ENCODE measurements around the gene EXOC4.

Gene EXOC4

DNA sequence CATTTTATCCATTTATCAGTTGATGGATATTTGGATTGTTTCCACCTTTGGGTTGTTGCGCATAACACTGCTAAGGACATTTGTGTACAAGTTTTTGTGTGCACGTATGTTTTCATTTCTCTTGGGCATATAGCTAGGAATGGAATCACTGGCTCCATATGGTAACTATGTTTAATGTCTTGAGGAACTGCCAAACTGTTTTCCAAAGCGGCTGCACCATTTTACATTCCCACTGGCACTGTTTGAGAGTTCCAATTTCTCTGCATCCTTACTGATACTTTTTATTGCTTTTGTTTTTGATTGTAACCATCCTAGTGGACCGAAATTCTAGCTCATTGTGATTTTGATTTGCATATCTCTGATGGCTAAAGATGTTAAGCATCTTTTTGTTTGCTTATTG lies 118.7 kb downstream of the EXOC4 start:
- no peak for DNase-seq

- DNase-seq: no peak
Observed at GRCh38 chr7:133372337-133372736, 119.5 kb downstream of the EXOC4 start.

DNA sequence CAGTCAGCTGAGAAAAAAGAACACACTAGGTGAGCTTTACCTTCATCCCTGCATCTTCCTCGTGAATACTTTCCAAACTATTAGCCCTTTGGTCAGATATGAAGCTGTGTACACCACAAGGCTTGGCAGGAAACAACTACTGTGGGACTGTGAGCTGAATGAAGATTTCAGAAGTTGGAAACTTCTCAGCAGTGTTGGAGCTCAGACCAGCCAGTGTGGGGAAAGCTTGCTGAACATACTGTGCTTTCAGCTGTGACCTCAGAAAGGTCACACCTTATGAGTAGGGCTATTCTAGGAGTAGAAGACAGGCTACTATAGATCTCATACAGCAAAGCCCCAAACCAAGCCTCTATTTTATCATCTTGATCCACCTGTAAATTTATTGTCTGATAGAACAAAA lies 123.6 kb downstream of the EXOC4 start:
- DNase-seq: no peak

DNA sequence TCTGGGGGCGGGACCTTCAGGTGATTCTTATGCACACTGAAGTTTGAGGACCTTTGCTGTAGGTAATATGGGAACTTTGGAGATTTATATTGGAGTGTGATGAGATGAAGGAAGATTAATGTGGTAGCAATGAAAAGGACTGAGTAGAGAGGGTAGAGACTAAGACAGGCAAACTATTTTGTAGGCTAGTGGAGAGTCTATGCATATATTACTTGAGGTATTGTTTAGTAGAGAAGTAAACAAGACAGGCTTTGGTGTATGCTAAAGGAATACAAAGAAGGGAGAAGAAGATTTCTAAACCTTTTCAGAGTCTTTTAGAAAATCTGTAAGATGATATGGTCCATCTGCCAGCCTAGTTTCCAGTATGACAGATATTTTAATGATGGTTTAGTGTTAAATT lies 129.1 kb downstream of the EXOC4 start:
- no peak for DNase-seq

DNA sequence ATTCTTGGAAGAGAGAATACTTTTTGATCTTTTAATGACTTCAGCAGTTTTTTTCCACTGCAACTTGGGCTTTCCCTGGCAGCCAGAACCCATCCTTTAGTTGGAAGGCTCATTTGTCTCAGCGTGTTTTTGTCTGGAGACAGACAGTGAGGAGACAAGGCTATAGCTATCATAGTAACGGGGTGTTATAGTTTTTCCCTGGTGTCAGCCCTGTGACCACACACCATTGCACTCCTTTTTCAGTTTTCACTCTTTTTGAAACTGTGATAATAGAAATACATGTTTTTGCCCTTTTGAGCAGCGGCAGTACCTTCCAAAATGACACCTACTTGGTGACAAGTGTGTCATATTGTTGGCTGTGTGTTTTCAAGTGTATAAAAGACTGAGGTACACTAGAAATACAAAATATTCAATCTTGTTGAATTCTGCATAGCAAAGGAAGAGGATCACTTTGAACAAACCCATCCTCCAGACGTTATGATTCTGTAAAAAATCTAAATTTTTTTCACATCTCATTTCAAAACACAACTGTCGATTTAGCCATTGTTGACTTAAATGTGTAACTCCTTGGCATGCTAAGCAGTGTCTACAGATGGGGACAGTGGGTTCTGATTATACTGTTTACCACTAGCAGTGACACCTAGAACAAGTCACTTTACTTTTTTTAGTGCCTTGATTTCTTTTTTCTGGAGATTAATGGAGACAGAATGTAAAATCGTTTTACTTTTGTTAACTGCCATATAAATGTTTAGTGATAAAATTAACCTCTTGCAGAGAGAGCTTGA lies 130.1 kb downstream of the EXOC4 start:
- no peak for DNase-seq

DNA sequence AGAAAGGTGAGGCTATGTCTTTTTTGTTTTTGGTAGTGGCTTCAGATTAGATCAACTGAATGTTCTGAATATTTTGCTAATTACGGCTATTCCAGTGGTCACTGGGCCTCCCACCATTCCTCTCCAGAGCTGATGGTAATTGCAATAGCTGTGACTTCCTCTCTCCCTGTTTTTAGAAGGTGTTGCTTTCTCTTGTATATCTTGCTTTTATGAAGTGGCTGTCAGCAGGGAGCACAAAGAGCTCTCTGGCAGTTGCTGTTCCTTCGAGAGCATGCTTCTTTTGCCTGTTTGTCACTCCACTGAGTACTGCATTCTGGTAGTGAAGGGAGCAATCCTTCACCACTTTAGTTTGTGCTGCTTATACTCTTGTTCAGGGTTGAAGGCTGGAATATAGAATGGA lies 133.3 kb downstream of the EXOC4 start:
- no peak for DNase-seq

DNA sequence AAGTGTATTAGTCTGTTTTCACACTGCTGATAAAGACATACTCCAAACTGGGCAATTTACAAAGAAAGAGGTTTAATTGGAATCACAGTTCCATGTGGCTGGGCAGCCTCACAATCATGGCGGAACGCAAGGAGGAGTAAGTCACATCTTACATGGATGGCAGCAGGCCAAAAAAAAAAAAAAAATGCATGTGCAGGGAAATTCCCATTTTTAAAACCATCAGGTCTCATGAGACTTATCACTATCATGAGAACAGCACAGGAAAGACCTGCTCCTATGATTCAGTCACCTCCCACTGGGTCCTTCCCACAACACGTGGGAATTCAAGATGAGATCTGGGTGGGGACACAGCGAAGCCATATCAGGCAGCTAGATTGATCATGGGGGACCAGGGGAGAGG lies 136.8 kb downstream of the EXOC4 start:
- DNase-seq: no peak

DNA sequence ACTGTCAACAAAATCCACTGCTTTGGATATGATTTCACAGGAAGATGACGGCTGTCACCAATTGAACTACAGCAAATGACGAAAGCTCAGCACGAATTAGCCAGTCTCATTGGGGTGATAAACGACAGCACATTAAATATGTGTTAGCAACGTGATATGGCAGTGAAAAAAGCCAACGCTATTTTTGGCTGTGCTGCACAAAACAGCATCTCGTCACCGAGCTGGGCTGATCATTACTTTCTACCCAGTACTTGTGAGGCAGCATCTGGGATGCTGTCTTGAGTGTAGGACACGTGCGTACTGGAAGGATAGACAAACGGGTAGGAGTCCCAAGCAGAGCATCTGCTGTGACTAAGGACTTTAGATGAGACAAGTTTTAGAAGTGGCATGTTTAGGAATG lies 138.3 kb downstream of the EXOC4 start:
- DNase-seq: no peak

DNA sequence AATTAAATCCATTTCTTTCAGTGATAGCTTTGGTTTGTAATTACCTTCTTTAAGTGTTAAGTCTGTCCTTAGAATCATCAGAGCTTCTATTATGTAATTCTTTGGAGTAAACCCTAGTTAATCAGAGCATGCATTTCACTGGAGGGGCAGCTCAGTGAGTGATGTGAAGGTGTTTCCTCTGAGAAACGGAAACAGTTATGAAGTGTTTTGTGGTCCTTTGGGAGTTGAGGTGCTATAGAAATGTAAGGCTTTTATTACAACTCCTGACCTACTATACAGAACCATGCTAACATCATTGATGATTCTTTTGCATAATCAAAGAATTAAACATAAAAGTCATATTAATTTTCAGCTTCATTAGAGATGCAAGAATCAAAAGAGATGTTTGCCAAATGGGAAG lies 141.5 kb downstream of the EXOC4 start:
- no peak for DNase-seq

DNA sequence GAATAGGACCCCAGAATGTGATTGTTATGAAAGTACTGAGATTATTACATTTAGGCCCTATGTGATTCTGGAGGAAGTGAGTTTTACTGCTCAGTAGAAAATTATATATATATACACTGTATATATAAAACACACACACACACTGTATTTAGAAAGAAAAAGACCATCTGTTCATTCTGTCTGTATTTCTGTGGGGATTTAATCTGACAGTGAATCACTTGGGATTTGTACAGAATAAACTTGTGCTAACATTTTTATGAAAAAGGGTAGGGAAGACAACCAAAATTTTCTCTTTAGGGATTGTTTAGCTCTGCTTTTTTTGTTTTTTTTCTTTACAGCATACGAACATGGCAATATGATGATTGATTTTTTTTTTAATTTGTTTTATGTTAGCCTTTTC lies 142.7 kb downstream of the EXOC4 start:
- DNase-seq: no peak

DNA sequence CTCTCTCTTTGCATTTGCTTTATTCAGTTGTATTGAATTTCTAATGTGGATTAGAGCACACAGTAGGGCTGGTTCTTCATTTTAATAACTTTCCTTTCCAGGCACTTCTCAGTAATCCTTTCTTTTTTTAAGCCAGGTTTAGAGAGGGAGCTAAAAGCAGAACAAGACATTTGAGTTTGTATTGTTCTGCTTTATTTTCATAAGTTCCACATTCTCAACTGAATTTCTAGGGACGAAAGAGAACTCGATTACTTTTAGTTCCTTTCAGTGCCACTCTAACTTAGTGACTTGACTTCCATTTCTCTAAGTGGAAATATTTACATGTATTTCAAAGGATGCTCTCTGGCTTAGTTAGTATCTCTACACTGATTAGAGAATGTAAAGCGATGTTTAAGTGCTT lies 145.6 kb downstream of the EXOC4 start:
- DNase-seq: no peak

GRCh38 chr7:133401225-133401624 lies 148.3 kb downstream of the EXOC4 start:
- no peak for DNase-seq

DNA sequence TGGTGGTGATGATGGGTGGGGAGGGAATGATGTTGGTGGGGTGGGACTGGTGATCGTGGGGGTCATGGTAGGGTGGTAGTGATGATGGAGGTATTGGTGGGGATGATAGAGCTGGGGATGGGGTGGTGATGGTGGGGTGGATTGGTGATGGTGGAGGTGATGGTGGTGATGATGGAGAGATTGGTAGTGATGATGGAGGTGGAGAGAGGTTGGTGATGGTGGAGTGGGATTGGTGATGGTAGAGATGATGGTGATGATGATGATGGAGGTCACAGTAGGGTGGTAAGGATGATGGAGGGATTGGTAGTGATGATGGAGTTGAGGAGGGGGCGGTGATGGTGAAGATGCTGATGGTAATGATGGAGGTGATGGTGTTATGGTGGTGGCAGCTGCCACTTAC lies 155.3 kb downstream of the EXOC4 start:
- no peak for DNase-seq

- DNase-seq: no peak
Observed at GRCh38 chr7:133409421-133409820, 156.5 kb downstream of the EXOC4 start.

DNA sequence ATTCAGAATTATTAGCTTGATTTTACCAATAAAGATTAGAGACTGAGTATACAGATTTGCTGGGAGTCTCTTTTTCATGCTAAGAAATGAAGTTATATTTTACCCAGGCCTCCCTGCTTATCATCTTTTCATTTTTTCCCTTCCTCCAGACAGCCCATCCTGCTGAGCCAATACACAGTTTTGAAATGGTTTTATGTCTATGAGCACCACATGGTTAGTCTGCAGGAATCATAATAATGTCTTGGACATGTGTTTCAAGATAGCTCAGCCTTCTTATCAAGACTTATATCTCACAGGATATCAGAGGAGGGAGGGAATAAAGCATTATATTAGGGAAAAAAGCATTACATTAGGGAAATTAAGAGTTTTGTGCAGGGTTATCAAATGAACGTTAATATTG lies 157.1 kb downstream of the EXOC4 start:
- DNase-seq: no peak

GRCh38 chr7:133411395-133411794 lies 158.5 kb downstream of the EXOC4 start:
- no peak for DNase-seq

DNA sequence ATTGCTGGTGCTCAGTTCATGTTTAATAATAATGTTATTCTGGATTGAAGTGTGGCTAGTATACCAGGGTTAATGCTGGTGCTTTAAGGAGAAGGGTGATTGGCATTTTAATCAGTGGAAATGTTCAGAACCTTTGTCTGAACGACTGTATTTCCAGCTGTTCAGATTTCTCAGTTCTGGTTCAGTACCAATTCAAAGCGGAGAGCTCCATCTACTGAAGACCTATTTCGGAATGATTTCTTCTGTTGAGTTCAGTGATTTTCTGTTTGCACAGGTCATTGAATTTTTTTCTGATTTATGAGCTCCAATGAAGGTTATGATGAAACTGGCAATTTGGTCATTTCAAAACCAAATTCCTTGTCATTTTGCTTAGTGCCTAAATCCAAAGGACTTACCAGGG lies 160.1 kb downstream of the EXOC4 start:
- DNase-seq: no peak

GRCh38 chr7:133419041-133419440 lies 166.2 kb downstream of the EXOC4 start:
- DNase-seq: no peak

- DNase-seq: no peak
Observed at GRCh38 chr7:133423618-133424017, 170.7 kb downstream of the EXOC4 start.

DNA sequence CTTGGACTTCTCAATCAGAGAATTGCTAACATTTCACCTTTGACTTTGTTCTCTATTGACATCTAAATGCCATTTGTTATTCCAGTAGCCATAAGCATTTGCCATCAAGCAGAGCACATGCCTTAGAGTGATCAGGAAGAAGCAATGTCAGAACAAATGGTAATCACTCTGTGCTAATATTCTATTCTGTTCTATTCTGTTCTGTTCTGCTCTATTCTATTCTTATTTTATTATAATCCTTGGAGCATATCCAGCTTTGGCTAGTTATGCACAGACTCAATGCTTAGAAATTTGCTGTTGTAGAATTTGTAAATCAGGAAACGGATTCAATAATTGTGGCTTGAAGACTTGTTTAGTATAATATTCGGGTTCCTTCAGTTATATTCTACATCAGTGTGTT lies 175.4 kb downstream of the EXOC4 start:
- DNase-seq: no peak

GRCh38 chr7:133428876-133429275 lies 176.0 kb downstream of the EXOC4 start:
- DNase-seq: no peak

DNA sequence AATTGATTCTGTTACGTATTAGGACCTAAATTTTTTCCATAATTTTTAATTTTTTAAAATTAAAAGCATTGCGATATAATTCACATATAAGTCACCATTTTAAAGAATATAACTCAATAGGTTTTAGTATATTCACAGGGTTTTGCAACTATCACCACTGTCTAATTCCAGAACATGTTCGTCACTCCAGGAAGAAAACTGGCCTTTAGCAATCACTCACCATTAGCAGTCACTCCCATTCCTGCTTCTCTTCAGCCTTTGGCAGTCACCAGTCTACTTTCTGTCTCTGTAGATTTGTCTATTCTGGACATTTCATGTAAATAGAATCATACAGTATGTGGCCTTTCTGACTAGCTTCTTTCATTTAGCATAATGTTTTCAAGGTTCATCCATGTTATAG lies 176.5 kb downstream of the EXOC4 start:
- DNase-seq: no peak

DNA sequence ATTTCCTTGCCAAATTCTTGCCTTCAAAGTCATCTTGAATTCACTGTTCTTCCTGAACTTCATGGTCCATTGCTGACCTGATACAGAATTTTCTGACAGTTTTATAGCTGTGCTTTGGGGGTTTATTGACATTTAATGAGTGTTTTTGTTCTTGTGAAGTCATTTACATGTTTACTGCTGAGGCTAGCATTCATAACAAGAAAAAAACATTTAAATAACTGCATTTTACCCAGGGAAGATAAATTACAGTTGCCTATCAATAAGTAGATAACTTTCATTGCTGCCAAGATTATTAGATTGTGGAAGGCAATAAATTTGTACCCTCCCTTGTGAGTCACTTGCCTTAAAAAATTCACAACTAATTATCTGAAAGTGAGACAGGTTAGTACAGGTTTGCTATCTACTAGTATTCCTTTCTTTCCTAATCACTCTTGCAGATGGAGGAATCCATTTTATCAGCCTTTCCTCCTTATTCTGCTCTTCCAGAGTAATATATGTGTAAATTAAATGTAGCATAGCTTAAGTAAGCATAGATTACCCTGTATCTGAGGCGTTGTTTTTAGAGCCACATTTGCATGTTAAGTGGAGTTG lies 178.4 kb downstream of the EXOC4 start:
- DNase-seq: no peak

DNA sequence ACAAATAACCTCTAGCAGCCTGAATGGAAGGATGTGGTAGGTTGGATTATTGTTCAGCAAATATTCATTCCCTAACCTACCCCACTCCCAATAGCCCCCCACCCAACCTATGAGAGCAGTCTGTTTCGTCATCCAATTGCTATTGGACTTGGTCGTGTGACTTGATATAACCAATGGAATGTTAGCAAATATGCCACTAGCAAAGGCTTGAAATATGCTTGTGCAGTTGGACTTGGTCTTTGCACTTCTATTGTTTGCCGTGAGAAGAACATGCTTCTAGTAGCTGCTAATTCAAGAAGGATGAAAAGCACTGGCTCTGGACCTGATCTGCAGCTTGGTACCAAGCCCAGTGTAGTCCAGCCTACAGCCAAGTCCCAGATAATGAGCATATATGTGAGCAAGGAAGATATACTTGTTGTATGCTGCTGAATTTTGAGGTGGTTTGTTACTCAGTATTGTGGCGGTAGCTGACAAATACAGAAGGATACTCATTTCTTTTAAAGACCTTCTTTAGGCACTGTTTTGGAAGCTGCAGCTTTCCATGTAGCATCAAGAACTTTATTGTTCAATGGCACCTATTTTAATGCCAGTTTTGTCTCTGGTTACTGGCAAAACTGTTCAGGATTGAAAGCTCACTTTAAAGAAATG lies 180.4 kb downstream of the EXOC4 start:
- DNase-seq: no peak

All from activated CD8-positive, alpha-beta memory T cell treated with anti-CD3 and anti-CD28 coated beads for 24 hours (primary cell).